HG03064 (cell line): ENCODE results near the gene FCGR3B.
"Not testable (repeated sequence)": the region's sequence is repeated elsewhere in the genome, so short reads cannot be mapped to it uniquely, and the experiment has no call there.

Experiments
- ATAC-seq: cut with Tn5 transposase; IDR thresholded peaks from one replicate; pipeline ENCODE4 v1.9.1; 2021; ENCODE audit warnings: low read depth; ENCODE audit not compliant: unreplicated experiment

Gene FCGR3B

GRCh38 chr1:161606541-161607336 lies 24.2 kb downstream of the FCGR3B start:
- not testable (repeated sequence) for ATAC-seq

- ATAC-seq: not testable (repeated sequence)
These were observed 25.0 kb downstream of the FCGR3B start for GRCh38 chr1:161605762-161606540.

- not testable (repeated sequence) for ATAC-seq
These were observed 26.0 kb downstream of the FCGR3B start for GRCh38 chr1:161605024-161605423.

GRCh38 chr1:161597077-161597476 lies 33.9 kb downstream of the FCGR3B start:
- not testable (repeated sequence) for ATAC-seq

- ATAC-seq: not testable (repeated sequence)
These were observed 35.4 kb downstream of the FCGR3B start for GRCh38 chr1:161595583-161595982.

DNA sequence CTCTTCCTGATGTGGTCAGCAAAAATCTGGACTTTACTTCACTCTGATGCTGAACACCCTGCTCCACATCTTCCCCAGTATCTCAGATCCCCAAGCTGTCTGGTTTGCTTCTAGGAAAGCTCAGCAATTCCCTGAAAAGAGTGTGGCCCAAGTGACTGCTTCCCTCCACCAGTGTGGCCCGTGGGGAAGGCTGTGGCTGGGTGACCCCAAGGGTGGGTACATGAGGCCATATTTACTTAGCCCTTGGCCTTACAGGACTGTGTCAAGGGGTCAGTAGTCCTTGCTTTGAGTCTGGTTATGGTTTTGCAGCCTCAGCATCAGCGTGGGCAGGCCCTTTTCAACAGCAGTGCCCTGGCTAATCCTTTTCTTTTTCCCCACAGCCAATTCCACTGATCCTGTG lies 35.8 kb downstream of the FCGR3B start:
- ATAC-seq: not testable (repeated sequence)

DNA sequence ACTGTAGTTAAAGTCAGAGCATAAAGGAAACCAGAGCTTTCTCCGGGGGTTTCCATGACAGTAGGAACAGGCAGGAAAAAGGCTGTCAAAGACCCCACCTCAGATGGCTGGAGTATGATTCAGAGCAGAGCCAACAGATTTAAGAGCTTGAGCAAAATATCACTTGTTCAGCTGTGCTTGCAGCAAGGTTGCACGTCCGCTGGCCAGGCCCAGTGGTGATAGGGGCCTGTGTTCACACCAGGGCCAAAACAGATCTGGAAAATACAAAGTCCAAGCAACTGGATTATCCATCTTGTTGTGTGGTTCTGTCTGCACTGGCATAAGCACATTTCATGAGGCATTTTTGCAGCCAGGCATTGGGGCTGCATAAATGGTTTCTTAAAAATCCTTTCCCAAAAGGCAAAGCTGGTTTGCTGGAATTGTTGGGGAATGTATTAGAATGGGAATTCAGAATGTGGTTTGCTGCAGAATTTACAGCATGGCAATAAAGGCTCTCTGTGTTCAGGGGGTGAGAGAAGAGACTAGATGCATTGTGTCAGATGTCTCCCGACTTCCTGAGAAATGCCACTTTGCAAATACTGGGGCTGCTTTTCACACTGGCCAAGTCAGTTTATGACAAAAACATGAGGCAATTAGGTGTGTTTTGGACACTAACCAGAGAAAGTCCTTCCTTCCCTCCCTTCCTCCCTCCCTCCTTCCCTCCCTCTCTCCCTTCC lies 36.5 kb downstream of the FCGR3B start:
- ATAC-seq: not testable (repeated sequence)

GRCh38 chr1:161593092-161593755 lies 37.8 kb downstream of the FCGR3B start:
- not testable (repeated sequence) for ATAC-seq

DNA sequence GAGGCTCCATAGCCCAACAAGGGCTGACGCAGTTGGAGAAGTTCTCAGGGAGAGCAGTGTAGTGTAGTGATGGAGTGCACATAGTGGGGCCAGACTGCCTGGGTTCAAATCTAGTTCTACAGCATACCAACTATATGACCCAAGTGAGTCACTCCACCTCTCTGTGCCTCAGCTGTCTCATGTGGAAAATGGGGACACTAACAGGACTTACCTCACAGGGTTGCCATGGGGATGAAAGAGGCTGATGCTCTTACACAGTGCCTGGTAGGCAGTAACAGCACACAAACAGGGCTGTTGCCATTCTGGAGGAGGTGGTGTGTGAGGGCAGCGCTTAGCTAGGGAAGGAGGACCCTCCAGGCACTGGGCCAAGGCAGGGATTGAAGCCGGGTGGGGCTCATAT lies 38.4 kb downstream of the FCGR3B start:
- ATAC-seq: not testable (repeated sequence)

DNA sequence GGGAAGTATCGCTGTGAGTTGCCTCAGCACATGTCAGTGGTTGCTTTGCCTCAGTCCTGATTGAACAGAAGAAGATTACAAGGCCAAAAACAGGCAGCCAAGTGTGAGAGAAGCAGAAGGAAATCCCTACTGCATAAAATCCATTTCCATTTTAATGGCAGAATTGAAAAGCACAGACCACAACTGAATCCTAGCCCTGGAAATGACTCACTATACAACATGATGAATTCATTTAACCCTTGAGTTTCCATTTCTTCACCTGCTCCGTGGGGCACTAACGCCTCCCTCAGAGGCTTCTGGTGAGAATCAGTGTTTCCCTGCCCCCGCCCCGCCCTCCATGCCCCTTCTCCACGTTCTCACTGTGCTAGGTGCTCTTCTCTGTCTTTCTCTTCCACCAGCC lies 41.1 kb downstream of the FCGR3B start:
- not testable (repeated sequence) for ATAC-seq

DNA sequence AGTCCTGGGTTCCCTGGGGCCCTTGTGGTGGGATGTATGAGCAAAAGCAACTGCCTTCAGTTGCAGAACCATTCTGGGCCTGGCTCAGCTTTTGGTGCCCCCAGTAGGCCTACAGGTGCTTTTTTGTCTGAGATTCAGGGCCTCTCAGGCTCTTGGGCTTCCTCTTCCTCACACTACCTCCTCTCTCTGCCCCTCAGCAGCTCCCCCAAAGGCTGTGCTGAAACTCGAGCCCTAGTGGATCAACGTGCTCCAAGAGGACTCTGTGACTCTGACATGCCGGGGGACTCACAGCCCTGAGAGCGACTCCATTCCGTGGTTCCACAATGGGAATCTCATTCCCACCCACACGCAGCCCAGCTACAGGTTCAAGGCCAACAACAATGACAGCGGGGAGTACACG lies 41.6 kb downstream of the FCGR3B start:
- ATAC-seq: not testable (repeated sequence)

- ATAC-seq: not testable (repeated sequence)
These were observed 42.4 kb downstream of the FCGR3B start for GRCh38 chr1:161588596-161588995.

GRCh38 chr1:161582882-161583281 lies 48.1 kb downstream of the FCGR3B start:
- not testable (repeated sequence) for ATAC-seq

- ATAC-seq: peak; percentile 69
These were observed 50.0 kb downstream of the FCGR3B start for GRCh38 chr1:161580879-161581537.

GRCh38 chr1:161579856-161580507 lies 51.0 kb downstream of the FCGR3B start:
- ATAC-seq: not testable (repeated sequence)

- not testable (repeated sequence) for ATAC-seq
These were observed 54.3 kb downstream of the FCGR3B start for GRCh38 chr1:161576676-161577075.
